Upper lobe of left lung (tissue), 4 donors: Measurements from ENCODE around the gene CDK16.

Experiments
- CTCF ChIP-seq, 6 experiments: fragments of 450-650 bp in 4 of 6; fragments of 200-600 bp in 2 of 6; sonication (generic) in 2 of 6; IDR thresholded peaks; one replicate each; pipeline ENCODE4 v1.5.1; 2016 to 2019; ENCODE audit warnings: antibody characterized with exemption in 6 of 6
- POLR2A ChIP-seq, 4 donors: fragments of 450-650 bp; IDR thresholded peaks; one replicate each; pipeline ENCODE4 v1.5.1; 2016 to 2017; ENCODE audit warnings: antibody characterized with exemption in 4 of 4, mild to moderate bottlenecking in 2 of 4
- POLR2AphosphoS5 ChIP-seq, 2 donors: sonication (generic); formaldehyde crosslinking; IDR thresholded peaks; one replicate each; pipeline ENCODE4 v1.5.1; 2017; ENCODE audit warnings: antibody characterized with exemption in 2 of 2

GRCh38 chrX:47234583-47234982 lies 16.1 kb downstream of the CDK16 start:
- no peak for TF ChIP-seq CTCF (IDR thresholded peaks at IDR 0.05)
- no peak for TF ChIP-seq POLR2A (IDR thresholded peaks at IDR 0.05)
- no peak for TF ChIP-seq POLR2AphosphoS5 (IDR thresholded peaks at IDR 0.05)
